Endothelial cell (in vitro differentiated cells): ENCODE measurements around the gene KAT2A. TPM values are rescaled to one million over a fixed set of nuclear protein-coding genes. Genes with fewer than 3 reads are reported as not detected.

Experiments used
- DNase-seq: peaks from one replicate; pipeline ENCODE4 v3.0.0; 2021; ENCODE audit warnings: low spot score
- H3K27ac Mint-ChIP-seq: one replicate; pipeline ENCODE4 v1.8.0; 2021; ENCODE audit warnings: mixed read lengths, inconsistent platforms; ENCODE audit not compliant: unreplicated experiment
- H3K27me3 Mint-ChIP-seq: one replicate; pipeline ENCODE4 v1.8.0; 2021; ENCODE audit warnings: mild to moderate bottlenecking, moderate library complexity, mixed read lengths, inconsistent platforms; ENCODE audit not compliant: unreplicated experiment
- H3K36me3 Mint-ChIP-seq: one replicate; pipeline ENCODE4 v1.8.0; 2021; ENCODE audit warnings: mild to moderate bottlenecking, low read depth, mixed read lengths, inconsistent platforms; ENCODE audit not compliant: unreplicated experiment
- H3K4me1 Mint-ChIP-seq: one replicate; pipeline ENCODE4 v1.8.0; 2021; ENCODE audit warnings: mild to moderate bottlenecking, mixed read lengths, inconsistent platforms; ENCODE audit not compliant: unreplicated experiment
- H3K4me3 Mint-ChIP-seq: one replicate; pipeline ENCODE4 v1.8.0; 2021; ENCODE audit warnings: mild to moderate bottlenecking, mixed read lengths, inconsistent platforms; ENCODE audit not compliant: unreplicated experiment
- H3K9me3 Mint-ChIP-seq: one replicate; pipeline ENCODE4 v1.8.0; 2021; ENCODE audit warnings: mixed read lengths, inconsistent platforms; ENCODE audit not compliant: unreplicated experiment
- CTCF ChIP-seq: fragments of 200-600 bp; sonication (generic); IDR thresholded peaks from one replicate; pipeline ENCODE4 v1.5.0; 2021; ENCODE audit warnings: antibody characterized with exemption; ENCODE audit not compliant: unreplicated experiment
- total RNA-seq: library from RNA; stranded (reverse); fragmentation: NEBNext Ultra II Directional; extraction: Animal tissue kit (Norgen Biotek cat#: 25700); gene quantifications from one replicate; pipeline ENCODE4 v1.2.1, GENCODE V29; 2021; ENCODE audit not compliant: unreplicated experiment

KAT2A gene
- total RNA-seq, 1 donor from 2014 or later, result 22.8 TPM

- no peak overlapping the region for H3K4me3 Mint-ChIP-seq
- no peaks in the 10 kb centered on the region for H3K9me3 Mint-ChIP-seq
- H3K27me3 Mint-ChIP-seq, result peaks cover 5% of the 10 kb centered on the region
- H3K27ac Mint-ChIP-seq, result no peak overlapping the region
- TF ChIP-seq CTCF, result no peak
- H3K36me3 Mint-ChIP-seq, result no peaks in the 10 kb centered on the region
- peaks cover 19% of the 10 kb centered on the region for H3K4me1 Mint-ChIP-seq
- no peak for DNase-seq
Measured at GRCh38 chr17:42076797-42077559, 44.2 kb downstream of the KAT2A start.

- H3K27ac Mint-ChIP-seq, result peak overlapping the region; percentile 6
- H3K9me3 Mint-ChIP-seq, result no peaks in the 10 kb centered on the region
- DNase-seq, result no peak
- no peaks in the 10 kb centered on the region for H3K36me3 Mint-ChIP-seq
- peaks cover 9% of the 10 kb centered on the region for H3K27me3 Mint-ChIP-seq
- TF ChIP-seq CTCF, result no peak
- H3K4me3 Mint-ChIP-seq, result no peak overlapping the region
- H3K4me1 Mint-ChIP-seq, result peaks cover 22% of the 10 kb centered on the region
Measured at GRCh38 chr17:42075789-42076188, 45.4 kb downstream of the KAT2A start.

- peaks cover 12% of the 10 kb centered on the region for H3K27me3 Mint-ChIP-seq
- no peak overlapping the region for H3K27ac Mint-ChIP-seq
- peak overlapping the region; percentile 65 for H3K4me3 Mint-ChIP-seq
- peaks cover 9% of the 10 kb centered on the region for H3K4me1 Mint-ChIP-seq
- peak; percentile 13 for TF ChIP-seq CTCF
- DNase-seq, result peak; percentile 46
- H3K9me3 Mint-ChIP-seq, result no peaks in the 10 kb centered on the region
- no peaks in the 10 kb centered on the region for H3K36me3 Mint-ChIP-seq
Measured at GRCh38 chr17:42072323-42073187, 48.6 kb downstream of the KAT2A start.

- Mint-ChIP-seq H3K4me3 (peak overlapping the region; percentile 65), H3K27me3 (peaks cover 10% of the 10 kb centered on the region), H3K9me3 (no peaks in the 10 kb centered on the region), H3K27ac (no peak overlapping the region), H3K4me1 (peaks cover 7% of the 10 kb centered on the region), H3K36me3 (no peaks in the 10 kb centered on the region)
- no peak for DNase-seq
- TF ChIP-seq CTCF, result no peak
Measured at GRCh38 chr17:42071810-42072209, 49.4 kb downstream of the KAT2A start.

- no peak for DNase-seq
Measured at GRCh38 chr17:42068979-42069378, 52.2 kb downstream of the KAT2A start.

More at GRCh38 chr17:42068979-42069378, 52.2 kb downstream of the KAT2A start:
- no peaks in the 10 kb centered on the region for H3K9me3 Mint-ChIP-seq
- no peak overlapping the region for H3K4me3 Mint-ChIP-seq
- no peak for TF ChIP-seq CTCF
- H3K36me3 Mint-ChIP-seq, result no peaks in the 10 kb centered on the region
- H3K27me3 Mint-ChIP-seq, result peaks cover 12% of the 10 kb centered on the region
- no peak overlapping the region for H3K27ac Mint-ChIP-seq
- H3K4me1 Mint-ChIP-seq, result peaks cover 11% of the 10 kb centered on the region
